Activated naive CD4-positive, alpha-beta T cell treated with anti-CD3 and anti-CD28 coated beads, Interleukin-2, amount 10 ng/mL, durations not matched to agents 5 hours and 36 hours (primary cell): ENCODE data around the gene OR1G1. TPM values are rescaled to one million over a fixed set of nuclear protein-coding genes. Genes with fewer than 3 reads are reported as not detected.

Experiments
- total RNA-seq, 2 experiments: library from RNA; stranded (reverse); gene quantifications; one replicate each; pipeline ENCODE4 v1.2.3, GENCODE V29; 2021

The OR1G1 gene
- total RNA-seq, result not detected

GRCh38 chr17:3127451-3127850 is at the start of gene OR1G1:
Gene OR1G1 (minus strand): TSS chr17:3127551. CDS start chr17:3127551, 0 bp downstream.

GRCh38 chr17:3104322-3104721 is 23.0 kb downstream of the OR1G1 start, which contains the start of gene OR1D2:
Gene OR1D2 (minus strand): TSS chr17:3104422. CDS start chr17:3092996, 11,426 bp downstream.

Other genes with a start within 250 kb of the OR1G1 start
- not detected for gene OR1D5, start 63.9 kb downstream of the OR1G1 start, total RNA-seq
- not detected for gene OR1D2, start 23.1 kb downstream of the OR1G1 start, total RNA-seq
- not detected for gene OR1A2, start 70.0 kb upstream of the OR1G1 start, total RNA-seq
- gene OR1A1, start 80.1 kb upstream of the OR1G1 start, total RNA-seq, result not detected
- gene OR3A1, start 170.8 kb upstream of the OR1G1 start, total RNA-seq, result under 1 TPM; 0.26 to 0.30 TPM